Bronchial epithelial cell (primary cell): Measurements from ENCODE around the gene JMJD7. TPM values are rescaled to one million over a fixed set of nuclear protein-coding genes. Genes with fewer than 3 reads are reported as not detected.

Experiments used
- DNase-seq: peaks from one replicate; pipeline ENCODE4 v3.0.0-alpha.2; 2010; ENCODE audit warnings: low read depth
- FAIRE-seq: peaks from 2 replicates; lab custom pipeline; 2011; peaks lifted over from hg19 to GRCh38; lab: Jason Lieb, UNC
- H3K27me3 ChIP-seq: 2 replicates; pipeline ENCODE4 v1.5.1; 2011; ENCODE audit warnings: low read length; ENCODE audit not compliant: control insufficient read depth, insufficient read depth
- H3K36me3 ChIP-seq: 2 replicates; pipeline ENCODE4 v1.5.1; 2011; ENCODE audit warnings: low read length; ENCODE audit not compliant: control insufficient read depth, insufficient read depth
- H3K4me3 ChIP-seq: 2 replicates; pipeline ENCODE4 v1.5.1; 2011; ENCODE audit warnings: mild to moderate bottlenecking, low read depth, low read length, control low read depth
- total RNA-seq: library from RNA; depleted of rRNA; stranded (reverse); fragments of >200 nt; gene quantifications from 2 replicates; pipeline ENCODE4 v1.2.1, GENCODE V29; 2014
- TF ChIP-seq, protein P1 (sequence below): IDR thresholded peaks from 2 replicates; pipeline ENCODE4 v1.5.1; 2011; ENCODE audit warnings: mild to moderate bottlenecking, moderate library complexity, low read length, control low read depth, inconsistent platforms; ENCODE audit not compliant: insufficient read depth, severe bottlenecking

JMJD7 gene
- total RNA-seq, result 22.9 TPM in 2 replicates

DNA sequence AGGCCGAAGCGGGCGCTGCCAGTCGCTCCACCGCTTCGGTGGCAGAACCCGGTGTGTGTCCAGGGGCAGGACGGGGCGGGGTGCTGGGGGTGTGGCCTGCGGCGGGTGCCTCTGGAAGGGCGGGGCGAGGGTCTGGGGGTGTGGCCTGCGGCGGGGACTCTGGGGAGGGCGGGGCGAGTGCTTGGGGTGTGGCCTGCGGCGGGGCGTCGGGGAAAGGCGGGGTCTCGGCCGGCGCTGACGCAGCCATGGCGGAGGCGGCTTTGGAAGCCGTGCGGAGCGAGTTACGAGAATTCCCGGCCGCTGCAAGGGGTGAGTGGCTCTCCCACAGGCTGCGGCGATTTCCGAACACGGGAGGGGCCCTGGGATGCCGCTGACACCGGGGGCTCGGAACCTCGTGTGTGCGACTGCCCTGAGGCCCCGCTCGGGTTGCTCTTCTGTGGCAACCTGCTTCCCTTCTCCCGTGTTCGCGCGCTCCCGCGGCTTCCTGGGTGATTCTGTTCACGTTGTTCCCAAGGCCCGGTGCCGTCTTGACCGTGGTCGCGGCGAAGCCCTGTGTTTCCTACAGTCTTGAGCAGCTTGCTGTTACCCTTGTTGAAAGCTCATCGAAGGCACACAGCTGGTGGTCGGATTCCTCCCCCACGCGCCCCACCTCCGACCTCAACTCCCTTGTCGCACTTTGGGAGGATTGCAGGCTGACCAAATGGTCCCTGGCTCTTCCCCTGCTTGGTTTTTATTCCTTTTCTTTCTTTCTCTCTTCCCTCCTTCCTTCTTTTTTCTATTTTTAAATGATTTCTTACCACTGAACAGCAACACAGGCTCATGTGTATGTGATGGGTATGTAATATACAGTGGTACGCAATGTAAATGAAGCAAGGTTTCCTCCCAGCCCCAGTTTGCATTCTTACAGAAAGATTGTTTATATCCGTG lies at the start of gene JMJD7:
Gene JMJD7, plus strand, starts transcription at position 213 of the 927 bp plus-strand sequence. Its CDS starts 33 bp downstream, at position 246.
- no peak for FAIRE-seq
- no peaks in the 10 kb centered on the region for H3K27me3 ChIP-seq
- peak; percentile 68 for DNase-seq
- TF ChIP-seq, protein P1, sequence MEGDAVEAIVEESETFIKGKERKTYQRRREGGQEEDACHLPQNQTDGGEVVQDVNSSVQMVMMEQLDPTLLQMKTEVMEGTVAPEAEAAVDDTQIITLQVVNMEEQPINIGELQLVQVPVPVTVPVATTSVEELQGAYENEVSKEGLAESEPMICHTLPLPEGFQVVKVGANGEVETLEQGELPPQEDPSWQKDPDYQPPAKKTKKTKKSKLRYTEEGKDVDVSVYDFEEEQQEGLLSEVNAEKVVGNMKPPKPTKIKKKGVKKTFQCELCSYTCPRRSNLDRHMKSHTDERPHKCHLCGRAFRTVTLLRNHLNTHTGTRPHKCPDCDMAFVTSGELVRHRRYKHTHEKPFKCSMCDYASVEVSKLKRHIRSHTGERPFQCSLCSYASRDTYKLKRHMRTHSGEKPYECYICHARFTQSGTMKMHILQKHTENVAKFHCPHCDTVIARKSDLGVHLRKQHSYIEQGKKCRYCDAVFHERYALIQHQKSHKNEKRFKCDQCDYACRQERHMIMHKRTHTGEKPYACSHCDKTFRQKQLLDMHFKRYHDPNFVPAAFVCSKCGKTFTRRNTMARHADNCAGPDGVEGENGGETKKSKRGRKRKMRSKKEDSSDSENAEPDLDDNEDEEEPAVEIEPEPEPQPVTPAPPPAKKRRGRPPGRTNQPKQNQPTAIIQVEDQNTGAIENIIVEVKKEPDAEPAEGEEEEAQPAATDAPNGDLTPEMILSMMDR, result no peak
- peaks cover 27% of the 10 kb centered on the region for H3K36me3 ChIP-seq
- H3K4me3 ChIP-seq, result peak within 1 kb of the TSS; percentile 94

DNA sequence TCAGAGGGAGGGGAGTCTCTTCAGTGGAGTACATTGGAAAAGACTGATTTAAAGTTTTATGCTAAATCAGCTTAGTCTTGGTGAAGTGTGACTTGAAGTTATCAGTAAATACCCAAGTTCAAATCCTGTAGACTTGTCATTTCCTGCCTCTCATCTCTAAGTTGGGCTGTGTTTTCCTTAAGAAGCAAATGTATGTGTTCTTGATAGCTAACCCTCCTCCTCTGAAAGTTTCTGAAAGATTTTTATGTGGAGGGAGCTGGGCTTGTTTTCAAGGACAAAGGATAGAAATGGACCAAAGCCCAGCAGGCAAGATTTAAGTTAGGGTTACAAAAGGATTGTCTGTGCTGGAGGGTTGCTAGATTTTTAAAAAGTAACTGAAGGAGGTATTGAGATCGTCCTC lies 49.4 kb upstream of the JMJD7 start:
- Histone ChIP-seq H3K4me3 (no peak overlapping the region), H3K27me3 (no peaks in the 10 kb centered on the region), H3K36me3 (no peaks in the 10 kb centered on the region)
- FAIRE-seq, result no peak
- TF ChIP-seq, protein P1, result no peak
- DNase-seq, result peak; percentile 37

DNA sequence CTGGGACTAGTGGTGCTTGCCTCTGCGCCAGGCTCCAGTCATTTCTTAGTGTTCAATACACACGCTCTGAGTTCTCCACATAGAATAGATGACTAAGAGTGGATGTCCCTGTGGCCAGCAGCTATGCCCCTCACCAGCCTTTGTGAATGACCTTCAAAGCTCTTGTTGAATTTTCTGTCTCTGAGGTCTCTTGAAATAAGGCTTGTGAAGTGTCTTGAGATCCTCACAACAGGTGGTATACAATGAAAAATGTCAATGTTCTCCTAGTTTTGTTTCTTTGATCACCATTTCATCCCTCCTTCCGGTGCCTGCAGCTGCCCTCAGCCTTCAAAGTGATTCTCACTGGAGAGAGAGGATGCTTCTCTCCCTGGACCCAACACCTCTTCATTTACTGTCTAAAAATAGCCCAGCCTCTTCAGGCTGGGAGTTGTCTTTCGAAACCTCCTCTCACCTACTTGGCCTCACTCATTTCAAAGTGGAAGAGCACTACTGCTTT lies 48.2 kb upstream of the JMJD7 start:
- H3K36me3 ChIP-seq, result no peaks in the 10 kb centered on the region
- DNase-seq (no peak), FAIRE-seq (no peak)
- H3K27me3 ChIP-seq, result no peaks in the 10 kb centered on the region
- no peak overlapping the region for H3K4me3 ChIP-seq
- TF ChIP-seq, protein P1, result no peak

DNA sequence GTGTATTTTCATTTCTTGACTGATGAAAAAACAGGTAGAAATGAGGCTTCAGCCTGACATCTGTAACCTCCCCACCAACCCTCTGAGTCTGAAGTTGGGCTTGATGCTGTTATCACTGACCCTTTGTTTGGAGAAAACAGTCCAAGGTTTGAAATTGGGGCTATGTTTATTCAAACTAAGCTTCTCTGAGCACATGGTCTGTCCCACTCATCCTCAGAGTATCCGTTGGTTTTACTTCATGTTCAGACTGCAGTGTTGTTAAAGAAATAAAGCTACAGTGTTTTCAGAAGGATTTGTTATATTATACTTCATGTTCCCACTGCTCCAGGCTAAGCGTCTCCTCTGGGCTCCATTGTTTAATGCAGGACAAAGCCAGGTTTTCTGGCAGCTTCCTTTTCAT lies 47.6 kb upstream of the JMJD7 start:
- no peak for DNase-seq
- H3K4me3 ChIP-seq, result no peak overlapping the region
- no peaks in the 10 kb centered on the region for H3K27me3 ChIP-seq
- no peak for FAIRE-seq
- no peaks in the 10 kb centered on the region for H3K36me3 ChIP-seq
- TF ChIP-seq, protein P1, result no peak

DNA sequence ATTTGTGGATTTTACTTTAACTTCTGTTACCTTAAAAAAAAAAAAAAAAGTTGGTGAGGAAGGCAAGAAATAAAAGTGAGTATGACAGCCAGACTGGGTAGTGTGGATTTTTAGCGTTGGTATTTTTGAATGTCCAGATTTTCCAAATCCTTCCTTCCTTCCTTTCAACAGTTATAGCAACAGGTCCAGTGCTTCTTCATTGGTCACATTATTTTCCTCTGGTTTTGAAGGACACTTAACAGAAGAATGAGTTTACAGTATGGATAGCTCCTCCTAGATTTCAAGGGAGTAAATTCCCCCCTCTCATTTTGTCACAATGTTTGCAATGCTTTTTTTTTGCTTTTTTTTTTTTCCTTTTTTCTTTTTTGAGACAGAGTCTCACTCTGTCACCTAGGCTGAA lies 47.2 kb upstream of the JMJD7 start:
- TF ChIP-seq, protein P1, result no peak
- no peak for FAIRE-seq

More for the DNA sequence above, 47.2 kb upstream of the JMJD7 start:
- Histone ChIP-seq H3K36me3 (no peaks in the 10 kb centered on the region), H3K4me3 (no peak overlapping the region), H3K27me3 (no peaks in the 10 kb centered on the region)
- DNase-seq, result no peak
